Measurements from ENCODE around the gene CCDC102A. TPM values are rescaled to one million over a fixed set of nuclear protein-coding genes. Genes with fewer than 3 reads are reported as not detected.
A peak's percentile ranks its signal among the peaks of the same experiment; 100 is the strongest.

Gene CCDC102A
- total and polyA plus RNA-seq, 9 of the 15 experiments (the other 6 are each of a cell fraction or from before 2014, with no cell fraction given) = 0.03 to 4.9 (median 1.4) TPM

GRCh38 chr16:57535680-57536305 is 578 bp downstream of the CCDC102A start (continued):
- TF ChIP-seq SRF (CRISPR knock-in tag; IDR thresholded peaks at IDR 0.05) (no peak), MLLT1 (IDR thresholded peaks at IDR 0.05) (no peak), MYC (IDR thresholded peaks at IDR 0.05; ENCODE audit: low read depth, low read length) (no peak; the same call in 1 of the 2 replicates), MYC (CRISPR knock-in tag; IDR thresholded peaks at IDR 0.05; ENCODE audit: borderline replicate concordance, low read depth) (no peak), SMC3 (conservative IDR thresholded peaks at IDR 0.05; ENCODE audit: insufficient read depth, low read depth, low read length) (no peak), ZNF79 (CRISPR knock-in tag; IDR thresholded peaks at IDR 0.05; ENCODE audit: low read depth) (no peak), PCBP1 (IDR thresholded peaks at IDR 0.05; ENCODE audit: low read depth, low read length, poor library complexity, severe bottlenecking) (no peak), ZFP36 (IDR thresholded peaks at IDR 0.05; ENCODE audit: low read depth, low read length, partially characterized antibody) (peak; percentile 75), KDM5B (IDR thresholded peaks at IDR 0.05; ENCODE audit: insufficient replicate concordance, low read depth, low read length) (no peak), ZNF347 (CRISPR knock-in tag; IDR thresholded peaks at IDR 0.05; ENCODE audit: low read depth) (no peak), SMARCA5 (IDR thresholded peaks at IDR 0.05) (peak; percentile 66; the same call in 1 of the 2 replicates), FOXJ3 (CRISPR knock-in tag; IDR thresholded peaks at IDR 0.05) (no peak), ZNF655 (CRISPR knock-in tag; IDR thresholded peaks at IDR 0.05) (no peak), TAF1 (IDR thresholded peaks at IDR 0.05; ENCODE audit: control insufficient read depth, extremely low read depth, insufficient read depth, low read length, severe bottlenecking) (no peak), VEZF1 (CRISPR knock-in tag; IDR thresholded peaks at IDR 0.05) (peak; percentile 97), SRSF7 (optimal IDR thresholded peaks at IDR 0.05; ENCODE audit: low read depth, low read length) (no peak), MBD2 (IDR thresholded peaks at IDR 0.05; ENCODE audit: borderline replicate concordance, low read depth) (peak; percentile 92; the same call in 1 of the 2 replicates), ZNF668 (CRISPR knock-in tag; IDR thresholded peaks at IDR 0.05) (no peak), NR2C1 (IDR thresholded peaks at IDR 0.05) (no peak), NR2C1 (tag; IDR thresholded peaks at IDR 0.05) (no peak), GTF2F1 (IDR thresholded peaks at IDR 0.05; ENCODE audit: low read depth, low read length) (no peak), ZNF12 (CRISPR knock-in tag; IDR thresholded peaks at IDR 0.05) (no peak), PURB (CRISPR knock-in tag; IDR thresholded peaks at IDR 0.05; ENCODE audit: low read depth) (no peak), RBM25 (IDR thresholded peaks at IDR 0.05; ENCODE audit: low read depth, low read length, severe bottlenecking) (peak; percentile 100), LEF1 (IDR thresholded peaks at IDR 0.05) (no peak), POLR2B (IDR thresholded peaks at IDR 0.05; ENCODE audit: low read depth, partially characterized antibody) (no peak), XRCC3 (IDR thresholded peaks at IDR 0.05) (no peak)

Data from K562 (cell line).